NCI-H524 treated with DMSO at 0.1 percent for 48 hours (cell line): ENCODE measurements around the gene MX2.
"Not testable (repeated sequence)": the region's sequence is repeated elsewhere in the genome, so short reads cannot be mapped to it uniquely, and the experiment has no call there.

Experiments
- DNase-seq: peaks from one replicate; lab custom pipeline; 2025; lab: John Stamatoyannopoulos, UW

MX2 gene

DNA sequence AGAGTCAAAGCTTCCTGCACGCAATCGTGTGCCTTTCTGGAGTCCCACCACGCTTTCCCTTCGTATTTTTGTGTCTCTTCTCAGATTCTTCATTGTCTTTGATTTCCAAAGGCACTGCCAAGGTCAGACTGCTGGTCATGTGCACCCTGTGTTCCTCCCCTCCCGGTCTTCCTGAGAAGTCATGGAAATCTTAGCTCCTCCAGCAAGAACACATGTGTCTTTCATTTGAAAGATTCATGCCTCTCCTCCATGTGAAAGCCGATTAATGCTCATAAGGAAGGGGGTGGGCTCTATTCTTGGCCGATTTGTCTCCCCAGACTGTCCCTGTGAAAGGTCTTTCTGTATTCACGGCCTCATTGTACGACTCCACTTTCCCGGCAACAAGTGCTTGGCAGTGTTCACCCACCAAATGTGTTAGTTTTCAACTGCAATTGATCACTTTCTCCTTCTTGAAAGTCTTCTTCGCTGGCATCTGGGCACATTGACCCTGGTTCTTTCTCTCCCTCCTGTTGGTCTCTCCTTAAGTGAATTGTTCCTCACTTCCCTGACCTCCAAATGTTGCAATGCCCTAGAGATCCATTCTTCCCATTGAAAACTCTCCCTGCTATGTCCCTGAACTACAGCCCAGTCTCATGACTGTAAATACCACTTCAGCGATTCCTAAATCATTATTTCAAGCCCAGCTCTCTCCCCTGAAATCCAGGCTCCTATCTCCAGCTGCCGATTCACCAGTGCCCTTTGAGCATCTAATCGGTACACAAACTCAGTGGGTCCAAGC, 25.4 kb downstream of the MX2 start:
- no peak for DNase-seq

GRCh38 chr21:41387824-41388223, 26.0 kb downstream of the MX2 start:
- no peak for DNase-seq

DNA sequence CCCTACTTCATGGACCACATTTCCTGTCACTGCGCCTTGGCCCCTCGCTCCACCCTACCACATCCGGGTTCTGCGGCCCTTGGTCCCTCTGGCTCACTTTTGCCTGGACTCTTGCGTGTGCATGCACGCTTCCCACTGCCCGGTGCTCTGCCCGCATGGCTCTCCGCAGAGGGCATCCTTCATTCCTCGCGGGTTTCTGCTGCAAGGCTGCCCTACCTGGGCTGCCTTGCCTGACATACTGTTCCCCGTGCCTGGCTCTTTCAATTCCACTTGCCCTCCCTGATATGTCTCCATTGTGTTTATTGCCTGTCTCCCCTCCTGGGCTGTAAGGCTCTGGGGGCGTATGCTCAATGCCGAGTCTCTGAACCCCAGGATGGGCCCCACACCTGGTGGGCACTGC, 26.4 kb downstream of the MX2 start:
- no peak for DNase-seq

DNA sequence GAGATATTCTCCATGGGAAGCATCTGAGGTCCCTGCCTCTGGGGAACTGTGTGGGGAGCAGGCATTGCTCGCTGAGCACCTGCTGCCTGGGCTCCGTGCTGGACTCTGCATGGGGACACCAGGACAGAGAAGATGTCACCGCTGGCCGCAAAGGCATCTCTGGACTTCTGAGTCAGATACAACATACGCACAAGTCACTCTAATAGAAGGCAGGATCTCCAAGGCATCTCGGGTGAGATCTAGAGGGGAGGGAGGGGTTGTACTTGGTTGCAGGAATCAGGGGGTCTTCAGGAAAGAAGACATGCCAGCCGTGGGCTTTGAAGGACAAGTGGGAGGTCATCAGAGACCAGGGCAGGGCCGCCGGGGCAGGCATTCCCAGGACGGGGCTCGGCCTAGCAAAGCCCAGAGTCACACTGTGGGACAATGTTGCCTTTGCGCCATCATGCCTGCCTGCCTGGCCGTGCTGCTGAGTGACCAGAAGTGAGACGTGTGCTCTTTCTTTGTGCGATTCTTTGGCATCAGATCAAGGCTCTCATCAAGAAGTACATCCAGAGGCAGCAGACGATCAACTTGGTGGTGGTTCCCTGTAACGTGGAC, 28.3 kb downstream of the MX2 start:
- DNase-seq, result no peak

DNA sequence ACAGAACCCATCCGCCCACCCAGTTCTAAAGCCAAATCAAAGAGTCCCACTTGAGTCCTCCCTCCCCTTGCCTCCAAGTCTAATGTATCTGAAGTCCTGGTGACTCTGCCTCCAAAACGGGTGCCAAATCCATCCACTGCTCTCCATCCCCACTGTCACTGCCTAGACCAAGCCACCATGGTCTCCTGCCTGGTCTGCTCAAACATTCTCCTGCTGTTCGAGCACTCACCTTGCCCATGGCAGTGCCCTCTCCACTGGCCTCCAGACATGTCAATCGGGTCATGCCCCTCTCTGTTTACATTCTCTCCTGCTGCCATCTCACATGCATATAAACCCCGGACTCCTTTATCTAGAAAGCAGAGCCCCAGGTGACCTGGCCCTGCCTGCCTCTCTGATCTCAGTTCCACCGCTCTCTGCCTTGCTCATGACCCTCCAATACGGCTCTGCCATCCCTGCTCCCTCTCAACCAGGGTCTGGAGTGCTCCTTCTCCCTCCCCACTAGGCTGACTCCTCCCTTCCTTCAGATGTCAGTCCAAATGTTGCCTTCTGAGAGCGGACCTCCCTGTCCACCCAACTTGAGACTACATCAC, 32.1 kb downstream of the MX2 start:
- DNase-seq, result no peak

GRCh38 chr21:41396558-41397075, 34.8 kb downstream of the MX2 start:
- DNase-seq, result no peak

DNA sequence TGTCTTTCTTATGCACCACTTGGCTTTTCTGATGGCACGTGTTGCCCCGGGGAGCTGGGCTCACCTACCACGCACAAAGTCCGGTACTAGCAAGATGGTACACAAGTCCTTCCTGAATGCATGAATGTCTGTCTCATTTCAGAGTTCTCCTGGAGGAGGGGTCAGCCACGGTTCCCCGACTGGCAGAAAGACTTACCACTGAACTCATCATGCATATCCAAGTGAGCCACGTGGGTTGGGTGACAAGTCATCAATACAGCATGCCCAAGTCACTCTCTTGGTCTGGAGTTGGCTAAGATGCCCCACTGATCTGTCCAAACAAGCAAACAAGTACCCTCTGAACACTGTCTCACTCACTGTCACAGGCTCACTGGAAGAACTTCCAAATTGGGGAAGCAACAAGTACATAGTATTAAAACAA, 35.7 kb downstream of the MX2 start:
- DNase-seq, result no peak

DNA sequence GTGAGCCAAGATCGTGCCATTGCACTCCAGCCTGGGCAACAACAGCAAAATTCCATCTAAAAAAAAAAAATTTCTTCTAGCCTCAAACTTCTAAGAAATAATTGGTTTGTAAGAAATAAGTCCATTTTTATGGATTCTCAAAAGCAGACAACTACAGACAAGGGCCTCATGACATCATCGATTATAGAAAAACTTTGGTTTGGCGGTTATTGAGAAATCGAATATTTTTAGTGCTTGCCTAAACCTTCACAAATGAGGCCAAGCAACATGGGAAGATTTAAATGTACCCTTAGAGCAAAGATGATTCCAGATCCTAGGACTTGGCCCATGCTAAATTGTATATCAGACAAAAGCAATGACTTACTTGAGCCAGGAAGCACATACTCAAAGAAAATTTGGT, 36.4 kb downstream of the MX2 start:
- no peak for DNase-seq

- no peak for DNase-seq
Measured at GRCh38 chr21:41398831-41399230, 37.0 kb downstream of the MX2 start.

DNA sequence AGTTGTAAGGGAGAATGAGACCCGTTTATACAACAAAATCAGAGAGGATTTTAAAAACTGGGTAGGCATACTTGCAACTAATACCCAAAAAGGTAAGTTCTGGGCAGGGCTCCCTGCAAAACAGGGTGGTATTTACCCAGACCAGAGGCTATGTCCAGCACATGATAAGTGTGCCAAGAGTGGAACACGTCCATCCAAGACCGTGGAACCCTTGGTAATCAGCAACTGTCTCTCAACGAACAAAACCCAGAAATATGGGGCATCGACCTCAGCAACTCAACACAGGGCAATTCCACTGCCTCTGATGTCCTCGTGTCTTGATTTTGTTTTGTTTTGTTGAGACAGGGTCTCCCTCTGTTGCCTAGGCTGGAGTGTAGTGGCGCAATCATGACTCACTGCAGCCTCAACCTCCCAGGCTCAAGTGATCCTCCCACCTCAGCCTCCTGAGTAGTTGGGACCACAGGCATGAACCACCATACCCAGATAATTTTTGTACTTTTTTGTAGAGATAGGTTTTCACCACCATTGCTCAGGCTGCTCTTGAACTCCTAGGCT, 37.5 kb downstream of the MX2 start:
- no peak for DNase-seq

GRCh38 chr21:41402231-41402630, 40.4 kb downstream of the MX2 start:
- no peak for DNase-seq

GRCh38 chr21:41402796-41403195, 41.0 kb downstream of the MX2 start:
- no peak for DNase-seq

DNA sequence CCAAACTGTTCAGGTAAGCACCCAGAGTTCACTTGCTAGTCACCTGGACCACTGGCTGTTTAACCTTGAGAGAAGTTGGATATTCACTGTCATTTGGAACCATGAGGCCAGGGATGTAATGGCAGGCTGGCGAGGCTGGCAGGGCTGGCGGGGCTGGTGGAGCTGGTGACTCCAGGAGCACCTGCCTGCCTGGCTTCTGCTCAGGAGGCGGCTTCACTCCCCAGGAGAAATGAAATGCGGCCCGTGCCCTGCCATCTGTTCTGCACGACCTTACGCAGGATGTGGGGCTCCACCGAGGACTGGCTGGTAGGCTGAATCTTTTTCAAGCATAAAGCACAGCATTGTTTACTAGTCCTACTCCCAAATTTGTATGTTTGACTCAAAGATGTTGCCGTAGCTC, 41.5 kb downstream of the MX2 start:
- DNase-seq, result no peak

GRCh38 chr21:41403966-41404365, 42.1 kb downstream of the MX2 start:
- no peak for DNase-seq

DNA sequence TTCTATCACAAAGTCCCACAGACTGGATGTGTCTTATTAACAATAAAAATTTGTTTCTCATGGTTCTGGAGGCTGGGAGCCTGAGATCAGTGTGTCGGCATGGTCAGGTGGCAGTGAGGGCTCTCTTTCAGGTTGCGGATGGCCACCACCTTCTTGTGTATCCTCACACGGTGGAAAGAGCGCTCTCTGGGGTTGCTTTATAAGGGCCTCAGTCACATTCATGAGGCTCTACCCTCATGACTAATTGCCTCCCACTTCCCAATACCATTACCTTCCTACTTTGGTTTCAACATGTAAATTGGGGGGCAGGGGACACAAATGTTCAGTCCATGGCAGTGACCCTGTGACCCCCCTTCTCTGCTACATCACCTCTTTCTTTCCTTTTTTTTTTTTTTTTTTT, 43.5 kb downstream of the MX2 start:
- no peak for DNase-seq

- no peak for DNase-seq
Measured at GRCh38 chr21:41406340-41406739, 44.5 kb downstream of the MX2 start.

- no peak for DNase-seq
Measured at GRCh38 chr21:41407541-41408460, 46.0 kb downstream of the MX2 start.

DNA sequence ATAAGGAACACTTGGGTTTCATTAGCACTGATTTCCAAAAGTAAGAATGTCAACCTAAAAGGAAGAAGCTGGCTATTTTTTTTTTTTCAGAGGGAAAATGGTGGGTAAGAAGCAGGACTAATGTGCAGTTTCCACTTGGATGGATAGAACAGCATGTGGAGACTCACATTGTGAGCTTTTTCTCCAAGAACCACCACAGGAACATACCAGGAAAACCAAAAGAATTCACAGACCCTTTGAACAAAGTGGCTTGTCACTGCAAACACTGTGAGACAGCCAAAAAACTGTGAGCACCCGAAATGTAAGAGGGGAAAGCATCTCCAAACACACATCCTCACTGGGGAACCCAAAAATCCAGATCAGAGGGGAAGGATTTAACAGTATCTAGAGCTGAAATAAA, 48.5 kb downstream of the MX2 start:
- no peak for DNase-seq

DNA sequence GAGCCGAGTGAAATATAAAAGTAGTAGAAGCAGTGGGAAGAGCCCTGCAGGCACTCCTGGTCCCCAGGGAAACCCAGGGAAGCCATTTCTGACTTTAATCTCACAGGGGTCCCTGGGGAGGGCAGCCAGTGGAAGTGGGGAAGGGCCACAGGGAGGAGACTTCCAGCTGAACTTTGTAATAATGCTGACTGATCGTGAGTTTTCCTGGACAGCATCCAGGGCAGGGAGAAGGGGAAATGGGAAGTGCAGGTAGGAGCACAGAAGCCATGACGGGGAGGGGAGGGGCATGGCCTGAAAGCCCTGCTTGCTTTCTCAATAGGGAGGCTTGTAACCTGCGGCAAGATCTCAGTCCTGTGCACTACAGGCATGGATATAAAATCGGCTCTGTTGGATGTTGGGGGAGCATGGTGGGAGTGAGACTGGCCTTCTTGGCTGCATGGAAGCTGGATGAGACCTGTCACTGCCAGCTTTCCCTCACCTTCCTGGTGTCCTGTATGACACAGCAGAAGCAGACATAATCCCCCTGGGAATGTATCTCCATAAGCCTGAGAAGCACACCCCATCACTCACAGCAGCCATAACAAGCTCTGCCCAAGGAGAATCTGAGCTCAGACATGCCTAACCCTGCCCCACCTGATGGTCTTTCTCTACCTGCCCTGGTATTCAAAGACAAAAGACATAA, 49.1 kb downstream of the MX2 start:
- DNase-seq, result no peak

- DNase-seq, result no peak
Measured at GRCh38 chr21:41411449-41412089, 49.7 kb downstream of the MX2 start.

GRCh38 chr21:41417505-41417904, 55.7 kb downstream of the MX2 start:
- not testable (repeated sequence) for DNase-seq
